Stomach (tissue), 4 donors: Measurements from ENCODE around the gene FGGY.

Experiments used
- CTCF ChIP-seq, 7 experiments: fragments of 450-650 bp in 4 of 7; fragments of 200-600 bp in 3 of 7; sonication (generic) in 3 of 7; IDR thresholded peaks; one replicate each; pipeline ENCODE4 v1.5.1; 2016 to 2019; ENCODE audit warnings: antibody characterized with exemption in 7 of 7, control low read depth in 2 of 7, mild to moderate bottlenecking in 1 of 7
- POLR2A ChIP-seq, 4 donors: fragments of 450-650 bp; IDR thresholded peaks; one replicate each; pipeline ENCODE4 v1.6.1; 2016; ENCODE audit warnings: antibody characterized with exemption in 4 of 4, control low read depth in 2 of 4, mild to moderate bottlenecking in 1 of 4, moderate library complexity in 1 of 4
- POLR2AphosphoS5 ChIP-seq, 3 donors: sonication (generic); formaldehyde crosslinking; IDR thresholded peaks; one replicate each; pipeline ENCODE4 v1.6.1; 2016; ENCODE audit warnings: antibody characterized with exemption in 3 of 3

- TF ChIP-seq CTCF (IDR thresholded peaks at IDR 0.05) (no peak), POLR2AphosphoS5 (IDR thresholded peaks at IDR 0.05) (no peak), POLR2A (IDR thresholded peaks at IDR 0.05) (no peak)
Observed at GRCh38 chr1:59388191-59388590, 91.3 kb downstream of the FGGY start.
